Measurements from ENCODE around the gene TBXAS1.

Gene TBXAS1

DNA sequence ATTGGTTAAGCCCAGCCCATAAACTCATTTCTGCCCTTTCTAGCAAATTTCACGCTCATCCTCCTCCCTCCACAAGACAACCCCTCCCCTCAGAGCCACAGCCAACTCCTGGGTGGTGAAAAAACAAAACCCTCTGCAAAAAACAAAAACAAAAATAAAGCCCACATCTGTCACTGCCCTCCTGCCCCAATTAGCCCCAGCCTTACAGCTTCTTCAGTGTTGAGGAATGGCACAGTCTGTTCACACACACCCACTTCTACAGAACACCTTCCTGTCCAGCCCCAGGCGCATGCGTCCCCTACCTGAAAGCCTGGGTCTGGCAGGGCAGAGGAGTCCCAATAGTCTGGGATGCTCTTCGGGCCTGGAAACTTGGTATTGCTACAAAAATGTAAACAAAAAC is 199.2 kb downstream of the TBXAS1 start:
- no peak for DNase-seq

- no peak for DNase-seq
Observed at GRCh38 chr7:140029072-140029471, 200.0 kb downstream of the TBXAS1 start.

GRCh38 chr7:140031364-140031763 is 202.3 kb downstream of the TBXAS1 start:
- DNase-seq: no peak

GRCh38 chr7:140033036-140033435 is 204.0 kb downstream of the TBXAS1 start:
- DNase-seq: no peak

DNA sequence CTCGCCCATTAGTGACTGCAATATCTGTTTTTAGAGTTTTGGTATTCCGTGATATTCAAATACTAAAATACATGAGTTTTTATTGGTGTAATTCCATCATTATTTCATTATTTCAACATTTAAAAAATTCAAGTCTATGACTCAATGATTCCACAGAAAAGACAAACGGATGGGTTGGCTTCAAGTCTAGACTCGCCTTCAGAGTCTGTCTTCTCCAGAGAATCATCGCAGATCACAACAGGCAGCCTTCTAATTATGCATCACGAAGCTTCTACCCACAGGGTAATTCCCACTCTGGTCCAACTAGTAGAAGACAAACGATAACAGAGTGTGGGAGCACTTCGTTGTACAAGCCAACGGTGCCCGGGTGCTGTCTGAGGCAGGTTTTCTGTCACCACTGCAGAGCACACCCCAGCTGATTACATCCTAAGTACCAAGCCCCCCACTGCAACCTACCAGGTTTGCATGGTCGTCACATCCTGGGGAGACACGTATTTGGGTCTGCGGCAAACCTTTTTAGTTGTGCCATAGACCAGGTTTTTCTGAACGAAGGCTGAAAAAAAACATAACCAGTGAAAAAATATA is 204.8 kb downstream of the TBXAS1 start:
- no peak for DNase-seq

GRCh38 chr7:140034421-140034820 is 205.4 kb downstream of the TBXAS1 start:
- no peak for DNase-seq

DNA sequence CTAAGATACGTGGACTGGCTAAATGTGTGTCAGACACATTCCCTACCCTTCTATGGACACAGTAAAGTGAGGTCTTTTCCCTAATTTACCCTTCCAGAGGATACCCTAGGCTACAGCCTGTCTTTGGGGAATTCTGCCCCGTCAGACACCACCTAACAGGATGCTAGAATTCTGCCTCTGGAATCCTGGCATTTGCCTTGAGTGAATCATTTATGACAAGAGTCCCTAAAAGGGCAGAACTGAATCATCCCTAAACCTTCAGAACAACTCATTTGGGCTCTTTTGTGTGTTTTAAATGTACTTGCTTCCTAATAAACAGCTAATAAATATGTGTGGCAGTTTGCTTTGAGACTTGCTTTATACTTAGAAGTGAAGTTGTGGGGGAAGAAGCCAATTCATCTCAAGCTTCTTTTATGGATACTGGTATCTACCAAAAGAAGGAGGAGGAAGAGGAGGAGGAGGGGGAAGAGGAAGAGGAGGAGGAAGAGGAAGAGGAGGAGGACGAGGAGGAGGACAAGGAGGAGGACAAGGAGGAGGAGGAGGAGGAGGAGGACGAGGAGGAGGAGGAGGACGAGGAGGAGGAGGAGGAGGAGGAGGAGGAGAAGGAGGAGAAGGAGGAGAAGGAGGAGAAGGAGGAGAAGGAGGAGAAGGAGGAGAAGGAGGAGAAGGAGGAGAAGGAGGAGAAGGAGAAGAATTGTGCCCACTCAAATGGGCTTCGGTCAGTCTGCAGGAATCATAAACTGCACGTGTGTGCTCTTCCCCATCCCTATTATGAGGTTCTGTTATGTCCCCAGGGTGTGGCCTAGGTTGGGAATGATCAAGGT is 206.5 kb downstream of the TBXAS1 start:
- DNase-seq: no peak

- DNase-seq: no peak
Observed at GRCh38 chr7:140036224-140036962, 207.3 kb downstream of the TBXAS1 start.

DNA sequence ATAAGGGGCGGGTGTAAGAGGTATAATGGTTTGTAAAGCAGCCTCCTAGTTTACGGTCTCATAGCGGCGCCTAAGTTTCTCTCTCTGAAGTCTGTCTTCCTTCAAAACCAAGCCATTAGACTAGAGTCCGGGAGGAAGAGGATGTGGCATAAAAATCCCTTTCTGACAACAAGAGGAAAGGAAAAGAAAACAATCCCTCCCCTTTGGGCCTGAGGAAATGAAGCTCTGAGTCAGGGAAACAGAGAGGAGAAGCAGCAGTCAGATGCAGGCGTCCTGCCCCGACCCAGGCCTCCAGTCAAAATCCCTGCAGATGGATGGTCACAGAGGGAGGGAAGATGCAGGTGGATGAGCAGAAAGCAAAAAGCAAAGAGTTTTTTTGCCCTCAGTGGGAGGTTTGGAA is 210.0 kb downstream of the TBXAS1 start:
- no peak for DNase-seq

DNA sequence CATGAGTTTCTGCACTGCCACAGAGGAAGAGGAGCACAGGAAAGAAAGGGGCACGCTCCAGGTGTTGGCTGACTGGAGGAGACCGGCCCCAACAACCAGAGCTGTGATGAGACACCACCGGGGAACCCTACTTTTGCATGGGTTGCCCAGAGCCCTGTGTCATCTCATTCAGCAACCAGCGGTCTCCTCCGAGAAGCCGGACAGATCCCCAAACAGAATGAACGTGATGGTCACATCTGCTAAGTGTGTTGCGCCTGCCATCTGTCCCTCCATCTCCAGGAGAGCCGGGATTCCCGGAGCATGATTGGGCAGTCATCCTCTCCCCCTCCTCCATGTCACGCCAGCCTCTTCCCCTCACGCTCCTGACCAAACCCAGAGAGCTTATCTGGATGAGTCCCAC is 210.8 kb downstream of the TBXAS1 start:
- no peak for DNase-seq

DNA sequence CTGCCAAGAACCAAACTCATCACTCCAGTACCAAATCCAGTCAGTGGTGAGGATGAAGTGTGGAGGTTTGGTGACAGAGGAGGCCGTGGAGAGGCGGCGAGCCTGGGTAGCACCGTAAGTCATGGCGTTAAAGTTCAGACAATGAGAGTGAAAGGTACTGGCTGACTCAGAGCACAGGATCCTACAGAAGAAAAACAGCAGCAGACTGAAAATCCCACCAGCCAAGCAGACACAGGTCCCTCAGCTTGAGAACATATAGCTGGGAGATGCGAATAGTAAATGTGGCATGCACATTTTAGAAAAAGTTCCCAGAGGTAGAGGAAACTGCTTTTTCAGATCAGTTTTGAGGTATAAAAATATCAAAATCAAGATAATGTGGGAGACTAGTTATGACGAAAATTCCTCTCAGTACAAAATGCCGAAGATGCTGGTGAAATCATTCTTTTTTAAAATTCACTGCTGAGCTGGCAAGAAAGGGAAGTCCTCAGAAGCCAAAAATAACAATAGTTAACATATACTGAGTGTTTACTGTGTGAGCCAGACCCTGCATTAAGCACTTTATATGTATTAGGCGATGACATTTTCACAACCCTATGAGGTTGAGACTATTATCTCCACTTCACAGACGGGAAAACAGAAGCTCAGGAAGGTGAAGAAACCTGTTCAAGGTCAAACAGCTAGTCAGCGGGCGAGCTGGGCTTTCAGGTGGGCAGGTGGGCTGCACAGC is 212.8 kb downstream of the TBXAS1 start:
- no peak for DNase-seq

GRCh38 chr7:140042386-140042670 is 213.3 kb downstream of the TBXAS1 start:
- no peak for DNase-seq

GRCh38 chr7:140044251-140044650 is 215.2 kb downstream of the TBXAS1 start:
- DNase-seq: no peak

GRCh38 chr7:140045697-140046096 is 216.6 kb downstream of the TBXAS1 start:
- no peak for DNase-seq

DNA sequence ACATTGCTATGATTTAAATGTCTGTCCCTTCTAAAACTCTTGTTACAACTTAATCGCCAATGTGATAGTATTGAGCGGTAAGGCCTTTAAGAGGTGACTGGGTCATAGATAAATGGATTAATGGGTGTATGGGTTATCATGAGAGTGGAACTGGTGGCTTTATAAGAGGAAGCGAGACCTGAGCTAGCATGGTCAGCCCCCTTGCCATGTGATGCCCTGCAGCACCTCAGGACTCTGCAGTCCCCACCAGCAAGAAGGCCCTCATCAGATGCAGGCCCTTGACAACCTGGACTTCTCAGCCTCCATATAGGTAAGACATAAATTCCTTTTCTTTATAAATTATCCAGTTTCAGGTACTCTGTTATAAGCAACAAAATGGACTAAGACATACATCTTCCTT is 218.1 kb downstream of the TBXAS1 start:
- DNase-seq: no peak

DNA sequence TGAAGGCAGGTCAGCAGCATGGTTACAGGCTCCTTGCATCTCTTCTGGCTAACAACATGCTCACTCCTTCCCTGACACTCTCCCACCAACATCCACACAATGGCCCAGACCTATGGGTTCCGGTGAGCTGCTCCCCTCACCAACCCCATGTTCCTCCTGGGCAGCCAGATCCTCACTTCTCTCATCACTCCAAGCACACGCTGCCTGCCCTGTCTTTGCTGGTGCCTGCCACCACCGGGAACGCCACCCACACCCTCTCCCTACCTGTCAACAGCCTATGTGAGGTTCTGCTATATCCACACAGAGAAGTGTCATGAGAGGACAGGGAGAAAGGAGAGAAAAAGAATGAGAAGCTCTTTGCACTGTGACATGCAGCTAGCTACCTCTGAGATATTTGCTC is 219.1 kb downstream of the TBXAS1 start:
- no peak for DNase-seq

GRCh38 chr7:140048989-140049338 is 219.9 kb downstream of the TBXAS1 start:
- no peak for DNase-seq

DNA sequence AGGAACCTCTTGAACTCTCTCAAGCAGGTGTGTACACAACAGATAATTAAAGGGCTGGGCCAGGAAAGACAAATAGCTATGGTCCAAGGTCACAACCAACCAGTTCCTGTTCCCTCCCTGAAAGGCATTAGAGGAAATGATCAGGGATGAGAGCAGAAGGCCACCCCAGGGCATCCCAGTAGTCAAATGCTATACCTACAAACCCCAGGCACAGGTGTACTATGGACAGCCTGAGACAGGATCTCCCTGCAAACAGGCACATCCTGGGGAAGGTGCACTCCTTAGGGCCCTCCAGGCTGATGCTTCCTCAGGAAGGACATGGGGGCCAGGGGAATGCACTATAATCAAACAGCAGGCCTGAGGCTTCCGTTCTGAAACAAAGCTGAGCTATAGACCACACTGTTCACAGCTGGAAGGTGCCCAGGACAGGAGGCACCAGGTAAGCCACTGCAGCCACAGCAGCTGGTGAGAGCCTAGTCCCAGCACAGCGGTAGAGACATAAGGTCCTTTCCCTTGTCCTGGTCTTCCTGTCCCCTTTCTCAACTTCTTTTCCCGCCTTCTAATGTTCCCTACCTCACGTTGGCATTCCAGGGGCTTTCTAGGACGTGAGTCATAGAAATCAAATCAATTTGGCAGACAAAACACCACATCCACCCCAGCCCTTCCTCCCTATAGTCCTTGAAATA is 220.4 kb downstream of the TBXAS1 start:
- DNase-seq: no peak

GRCh38 chr7:140050100-140050499 is 221.0 kb downstream of the TBXAS1 start:
- DNase-seq: no peak

GRCh38 chr7:140051820-140052219 is 222.8 kb downstream of the TBXAS1 start:
- DNase-seq: peak; percentile 10 to 26

DNA sequence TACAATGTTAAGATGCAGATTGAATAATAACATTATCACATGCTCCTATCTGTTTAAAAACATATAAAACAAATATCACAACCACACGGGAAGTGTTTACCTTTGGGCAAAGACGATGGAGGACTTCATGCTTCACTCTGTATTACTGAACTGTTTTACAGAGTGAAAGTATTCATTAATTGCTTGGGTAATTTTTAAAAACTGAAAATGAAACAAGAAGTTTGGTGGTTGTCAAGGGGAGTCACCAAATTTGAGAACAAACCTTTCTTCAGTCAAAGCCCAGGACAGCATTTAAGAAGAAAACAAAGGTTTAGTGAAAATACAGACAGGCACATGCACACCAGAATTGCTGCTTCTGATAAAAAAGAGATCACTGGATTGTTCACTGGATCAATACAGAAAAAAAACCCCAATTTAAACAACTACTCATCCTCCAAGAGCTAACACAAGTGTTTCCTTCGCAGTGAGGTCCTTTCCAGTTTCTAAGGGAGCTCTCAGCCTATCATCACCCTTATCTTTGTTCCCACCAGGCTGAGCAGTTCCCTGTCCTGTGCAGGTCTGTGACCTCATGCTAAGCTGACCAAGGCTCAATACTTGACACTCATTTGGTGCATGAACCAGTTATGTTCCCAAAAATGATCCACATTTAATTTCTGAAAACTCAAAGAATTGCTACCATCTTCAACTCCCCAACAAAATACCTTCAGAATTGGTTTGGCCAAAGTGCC is 224.9 kb downstream of the TBXAS1 start:
- no peak for DNase-seq

DNA sequence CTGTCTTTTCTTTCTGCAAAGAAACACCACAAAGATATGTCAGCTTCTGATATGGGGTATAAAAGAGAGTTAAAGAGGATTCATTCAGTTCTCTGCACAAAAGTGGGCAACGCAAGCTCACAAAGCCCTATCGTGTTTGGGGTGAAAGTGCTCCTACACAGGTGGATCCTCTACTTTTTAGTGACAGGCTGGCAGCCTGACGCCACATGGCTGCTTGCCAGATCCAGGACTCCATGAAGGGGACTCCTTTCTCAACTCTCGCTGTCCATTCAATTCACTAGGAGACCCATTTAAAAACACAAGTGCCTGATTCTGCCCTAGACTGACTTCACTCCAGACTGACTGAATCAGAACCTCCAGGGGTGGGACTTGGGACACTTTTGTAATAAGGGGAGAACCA is 225.7 kb downstream of the TBXAS1 start:
- DNase-seq: no peak
